ENCODE data around the gene SCG2. TPM values are rescaled to one million over a fixed set of nuclear protein-coding genes. Genes with fewer than 3 reads are reported as not detected.

SCG2 gene
- total and polyA plus RNA-seq, 7 experiments from 2014 or later: 0.12 TPM; not detected in 6

DNA sequence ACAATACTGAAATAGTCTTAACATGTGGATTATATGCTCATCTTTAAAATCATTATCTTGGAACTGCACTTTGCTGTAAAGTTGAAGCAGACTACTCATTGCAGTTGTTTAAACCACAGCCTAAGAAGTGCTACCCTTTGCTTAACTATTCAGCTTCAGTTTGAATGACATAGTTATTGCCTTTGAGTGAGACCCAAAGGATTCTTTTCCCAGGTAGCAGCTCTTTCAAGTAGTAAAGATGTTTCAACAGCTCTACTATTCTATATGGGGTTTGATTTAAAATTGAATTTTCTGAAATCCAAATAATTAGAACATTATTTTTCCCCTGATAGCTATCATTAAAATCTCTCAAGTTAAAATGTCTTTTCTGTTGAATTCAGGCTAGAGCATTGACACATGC lies 1.1 kb downstream of the SCG2 start:
- ChIA-PET POLR2A (no interaction called here), CTCF (no interaction called here)
- Histone ChIP-seq H3K27ac (ENCODE audit: low read depth, low read length) (no peak overlapping the region), H3K36me3 (ENCODE audit: control insufficient read depth in 2 of 3, insufficient read depth in 3 of 3, low read length in 3 of 3) (no peaks in the 10 kb centered on the region), H3K27me3 (ENCODE audit: control insufficient read depth in 2 of 2, insufficient read depth in 2 of 2, low read length in 2 of 2) (peaks cover 0 to 5% of the 10 kb centered on the region in 2 donors), H3K4me3 (ENCODE audit: low read length) (no peak overlapping the region), H3K9me3 (ENCODE audit: control insufficient read depth in 2 of 3, low read length in 3 of 3) (no peaks in the 10 kb centered on the region), H3K4me1 (ENCODE audit: control insufficient read depth in 2 of 2, insufficient read depth in 2 of 2, low read length in 2 of 2) (no peaks in the 10 kb centered on the region)
- Mint-ChIP-seq H3K27me3 (peaks cover 6 to 21% (median 19%) of the 10 kb centered on the region in 5 donors), H3K36me3 (peaks cover 0 to 5% (median 0%) of the 10 kb centered on the region in 5 donors), H3K4me3 (no peak overlapping the region), H3K27ac (no peak overlapping the region), H3K9me3 (peaks cover 0 to 5% (median 0%) of the 10 kb centered on the region in 11 donors), H3K4me1 (peaks cover 0 to 6% (median 0%) of the 10 kb centered on the region in 7 donors)
- DNase-seq (no peak), ATAC-seq (no peak)
- intact Hi-C loops (cut with micrococcal nuclease): no loop called here

DNA sequence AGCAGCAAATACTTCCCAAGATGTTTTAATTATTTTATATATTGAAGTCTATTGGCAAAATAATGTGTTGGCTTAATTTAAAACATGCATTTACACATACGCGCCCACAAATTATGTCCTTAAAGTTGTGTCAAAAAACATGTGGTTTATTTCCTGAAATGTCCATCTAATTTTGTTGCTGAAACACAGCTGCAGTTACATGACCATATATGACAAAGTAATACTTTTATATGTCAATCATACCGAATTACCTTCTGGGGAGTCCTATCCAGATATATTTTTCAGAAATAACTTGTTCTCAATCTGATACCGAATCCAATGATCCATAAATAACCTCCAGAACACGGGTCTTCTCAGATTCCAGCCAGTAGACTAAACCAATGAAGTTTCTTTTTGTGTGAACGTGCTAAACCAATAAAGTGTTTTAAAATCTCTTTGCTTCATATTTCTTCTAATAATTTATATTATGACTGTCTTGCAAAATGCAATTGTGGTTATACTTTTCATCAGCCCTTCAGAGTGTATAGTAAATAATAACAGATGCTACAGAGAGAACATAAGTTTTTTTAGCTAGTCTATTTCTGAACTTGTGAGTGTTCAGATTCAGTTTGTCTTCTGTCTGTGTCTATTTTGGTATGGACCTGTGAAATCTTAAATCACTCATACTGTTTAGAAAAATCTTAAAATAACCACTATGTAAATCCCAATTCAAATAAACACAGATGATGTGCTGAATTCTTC lies 2.4 kb downstream of the SCG2 start:
- no peaks in the 10 kb centered on the region for H3K36me3 ChIP-seq (ENCODE audit: control insufficient read depth in 2 of 3, insufficient read depth in 3 of 3, low read length in 3 of 3)
- no peak overlapping the region for H3K27ac Mint-ChIP-seq

DNA sequence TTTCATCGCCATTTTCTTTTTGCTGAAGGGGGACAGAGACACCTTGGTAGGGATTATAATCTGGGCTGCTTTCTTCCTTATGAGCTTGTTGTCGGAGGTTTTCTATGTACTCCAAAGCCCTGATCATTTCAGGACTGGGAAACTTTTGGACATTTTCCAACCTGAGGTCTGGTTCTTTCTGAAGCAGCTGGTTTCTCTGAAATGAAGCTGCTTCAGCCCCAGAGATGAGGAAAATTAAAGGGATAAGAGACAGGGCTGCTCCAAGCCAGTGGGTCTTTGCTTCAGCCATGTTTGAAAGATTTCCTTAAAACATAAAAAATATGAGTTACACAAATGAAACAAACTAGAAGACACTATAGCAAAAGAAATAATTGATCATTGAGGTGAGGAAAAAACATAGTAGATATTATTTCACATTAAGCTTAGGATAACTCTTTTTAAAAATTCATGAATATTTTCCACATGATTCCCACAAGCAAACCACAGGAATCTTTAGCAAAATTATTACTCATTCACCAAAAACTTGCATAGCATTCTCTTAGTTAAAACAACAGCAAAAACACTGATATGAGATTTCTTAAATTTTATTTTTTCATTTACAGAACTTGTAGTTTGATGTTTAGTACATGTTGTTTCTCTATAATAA lies 3.0 kb downstream of the SCG2 start:
- H3K4me3 ChIP-seq (ENCODE audit: low read length): no peak overlapping the region
- peaks cover 0 to 14% (median 7%) of the 10 kb centered on the region in 5 donors for H3K27me3 Mint-ChIP-seq
- CTCF ChIA-PET: no interaction called here
- peaks cover 0 to 5% (median 0%) of the 10 kb centered on the region in 11 donors for H3K9me3 Mint-ChIP-seq
- peaks cover 0 to 5% of the 10 kb centered on the region in 2 donors for H3K27me3 ChIP-seq (ENCODE audit: control insufficient read depth in 2 of 2, insufficient read depth in 2 of 2, low read length in 2 of 2)
- peaks cover 0 to 6% (median 0%) of the 10 kb centered on the region in 7 donors for H3K4me1 Mint-ChIP-seq
- H3K27ac Mint-ChIP-seq: no peak overlapping the region
- peaks cover 0 to 5% (median 0%) of the 10 kb centered on the region in 5 donors for H3K36me3 Mint-ChIP-seq
- intact Hi-C loops (cut with micrococcal nuclease): no loop called here
- ATAC-seq: no peak
- DNase-seq: no peak
- H3K27ac ChIP-seq (ENCODE audit: low read depth, low read length): no peak overlapping the region
- POLR2A ChIA-PET: no interaction called here
- H3K9me3 ChIP-seq (ENCODE audit: control insufficient read depth in 2 of 3, low read length in 3 of 3): no peaks in the 10 kb centered on the region
- no peaks in the 10 kb centered on the region for H3K4me1 ChIP-seq (ENCODE audit: control insufficient read depth in 2 of 2, insufficient read depth in 2 of 2, low read length in 2 of 2)
- no peaks in the 10 kb centered on the region for H3K36me3 ChIP-seq (ENCODE audit: control insufficient read depth in 2 of 3, insufficient read depth in 3 of 3, low read length in 3 of 3)
- H3K4me3 Mint-ChIP-seq: no peak overlapping the region

More for the DNA sequence above, 2.4 kb downstream of the SCG2 start:
- intact Hi-C loops (cut with micrococcal nuclease): no loop called here
- Mint-ChIP-seq H3K4me1 (peaks cover 0 to 6% (median 0%) of the 10 kb centered on the region in 7 donors), H3K4me3 (no peak overlapping the region), H3K9me3 (peaks cover 0 to 5% (median 0%) of the 10 kb centered on the region in 11 donors), H3K27me3 (peaks cover 0 to 15% (median 12%) of the 10 kb centered on the region in 5 donors), H3K36me3 (peaks cover 0 to 5% (median 0%) of the 10 kb centered on the region in 5 donors)
- H3K27ac ChIP-seq (ENCODE audit: low read depth, low read length): no peak overlapping the region
- H3K4me1 ChIP-seq (ENCODE audit: control insufficient read depth in 2 of 2, insufficient read depth in 2 of 2, low read length in 2 of 2): no peaks in the 10 kb centered on the region
- CTCF ChIA-PET: no interaction called here
- no peak for ATAC-seq
- H3K9me3 ChIP-seq (ENCODE audit: control insufficient read depth in 2 of 3, low read length in 3 of 3): no peaks in the 10 kb centered on the region
- no peak overlapping the region for H3K4me3 ChIP-seq (ENCODE audit: low read length)
- POLR2A ChIA-PET: no interaction called here
- DNase-seq: no peak
- H3K27me3 ChIP-seq (ENCODE audit: control insufficient read depth in 2 of 2, insufficient read depth in 2 of 2, low read length in 2 of 2): peaks cover 0 to 5% of the 10 kb centered on the region in 2 donors

DNA sequence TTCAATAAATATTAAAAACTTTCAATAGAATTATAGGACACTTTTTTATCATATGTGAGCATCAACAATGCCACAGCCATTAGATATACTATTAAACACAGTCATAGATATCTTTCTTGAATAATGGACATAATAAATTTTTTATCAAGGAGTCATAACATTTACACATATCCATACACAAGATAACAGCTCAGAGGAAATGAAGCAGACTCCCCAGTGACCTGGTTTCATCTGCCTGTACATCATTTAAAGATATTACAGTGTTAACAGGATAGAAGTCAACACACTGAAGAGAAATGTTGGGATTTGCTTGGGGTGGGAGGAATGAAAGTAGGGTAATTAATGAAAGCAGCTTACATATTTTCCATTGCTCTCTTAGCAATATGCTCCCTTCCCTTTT lies 5.1 kb downstream of the SCG2 start:
- Mint-ChIP-seq H3K27ac (no peak overlapping the region), H3K9me3 (peaks cover 0 to 6% (median 3%) of the 10 kb centered on the region in 11 donors), H3K4me1 (peaks cover 0 to 5% (median 0%) of the 10 kb centered on the region in 7 donors), H3K4me3 (no peak overlapping the region), H3K27me3 (peaks cover 3 to 14% (median 7%) of the 10 kb centered on the region in 5 donors), H3K36me3 (peaks cover 0 to 5% (median 0%) of the 10 kb centered on the region in 5 donors)
- H3K4me1 ChIP-seq (ENCODE audit: control insufficient read depth in 2 of 2, insufficient read depth in 2 of 2, low read length in 2 of 2): no peaks in the 10 kb centered on the region
- DNase-seq (no peak), ATAC-seq (no peak)
- H3K27ac ChIP-seq (ENCODE audit: low read depth, low read length): no peak overlapping the region
- intact Hi-C loops (cut with micrococcal nuclease): no loop called here
- POLR2A ChIA-PET: no interaction called here
- no peak overlapping the region for H3K4me3 ChIP-seq (ENCODE audit: low read length)
- no peaks in the 10 kb centered on the region for H3K36me3 ChIP-seq (ENCODE audit: control insufficient read depth in 2 of 3, insufficient read depth in 3 of 3, low read length in 3 of 3)
- H3K27me3 ChIP-seq (ENCODE audit: control insufficient read depth in 2 of 2, insufficient read depth in 2 of 2, low read length in 2 of 2): peaks cover 0 to 5% of the 10 kb centered on the region in 2 donors
- CTCF ChIA-PET: no interaction called here
- H3K9me3 ChIP-seq (ENCODE audit: control insufficient read depth in 2 of 3, low read length in 3 of 3): no peaks in the 10 kb centered on the region

DNA sequence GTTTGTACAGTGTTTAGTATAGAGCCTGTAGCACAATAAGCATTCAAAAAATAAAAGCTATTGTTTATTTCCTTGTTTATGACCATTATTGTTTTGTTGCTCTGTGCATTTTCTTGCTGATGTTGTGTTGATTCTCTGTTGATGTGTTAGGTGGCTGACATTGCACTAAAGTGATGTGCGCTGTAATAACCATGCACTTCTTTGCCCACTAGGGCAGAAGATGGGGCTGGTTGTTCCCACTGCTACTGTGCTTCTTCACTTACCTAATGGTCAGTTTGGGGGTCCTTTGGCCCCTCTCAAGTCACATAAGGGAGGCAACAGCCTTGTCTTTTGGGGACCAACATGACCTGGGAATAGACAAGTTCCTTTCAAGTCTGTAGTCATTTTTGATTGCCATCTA lies 6.0 kb downstream of the SCG2 start:
- Mint-ChIP-seq H3K9me3 (peaks cover 0 to 6% (median 3%) of the 10 kb centered on the region in 11 donors), H3K27ac (no peak overlapping the region), H3K4me1 (peaks cover 0 to under 1% (median 0%) of the 10 kb centered on the region in 7 donors), H3K4me3 (no peak overlapping the region), H3K27me3 (peaks cover 3 to 12% (median 7%) of the 10 kb centered on the region in 5 donors), H3K36me3 (peaks cover 0 to 5% (median 0%) of the 10 kb centered on the region in 5 donors)
- no peak for DNase-seq
- H3K36me3 ChIP-seq (ENCODE audit: control insufficient read depth in 2 of 3, insufficient read depth in 3 of 3, low read length in 3 of 3): no peaks in the 10 kb centered on the region
- H3K9me3 ChIP-seq (ENCODE audit: control insufficient read depth in 2 of 3, low read length in 3 of 3): no peaks in the 10 kb centered on the region
- no peak overlapping the region for H3K4me3 ChIP-seq (ENCODE audit: low read length)
- no peak for ATAC-seq
- H3K27ac ChIP-seq (ENCODE audit: low read depth, low read length): no peak overlapping the region
- H3K27me3 ChIP-seq (ENCODE audit: control insufficient read depth in 2 of 2, insufficient read depth in 2 of 2, low read length in 2 of 2): no peaks in the 10 kb centered on the region
- CTCF ChIA-PET: no interaction called here
- H3K4me1 ChIP-seq (ENCODE audit: control insufficient read depth in 2 of 2, insufficient read depth in 2 of 2, low read length in 2 of 2): no peaks in the 10 kb centered on the region
- intact Hi-C loops (cut with micrococcal nuclease): no loop called here
- POLR2A ChIA-PET: no interaction called here

DNA sequence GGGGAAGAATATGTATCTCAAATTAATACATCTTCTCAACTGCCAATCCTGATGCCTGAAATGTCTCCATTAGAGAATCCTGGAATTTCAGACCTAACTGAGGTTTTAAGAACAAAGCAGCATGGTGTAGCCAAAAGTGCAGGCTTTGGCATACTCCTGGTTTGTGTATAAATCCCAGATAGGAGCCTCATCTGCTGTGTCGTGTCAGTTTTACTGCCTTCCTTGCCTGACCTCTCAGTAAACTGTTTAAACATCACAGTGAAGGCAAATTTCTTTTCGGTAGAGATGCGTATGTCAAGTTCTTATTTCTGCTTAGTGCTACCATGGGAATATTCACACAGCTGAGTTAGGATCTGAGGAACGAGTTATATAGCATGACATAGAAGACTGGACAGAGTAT lies 7.3 kb downstream of the SCG2 start:
- peaks cover 0 to 8% (median 5%) of the 10 kb centered on the region in 5 donors for H3K27me3 Mint-ChIP-seq
- no peak for ATAC-seq
- ChIA-PET CTCF (no interaction called here), POLR2A (no interaction called here)
- Histone ChIP-seq H3K27ac (ENCODE audit: low read depth, low read length) (no peak overlapping the region), H3K27me3 (ENCODE audit: control insufficient read depth in 2 of 2, insufficient read depth in 2 of 2, low read length in 2 of 2) (no peaks in the 10 kb centered on the region), H3K9me3 (ENCODE audit: control insufficient read depth in 2 of 3, low read length in 3 of 3) (no peaks in the 10 kb centered on the region), H3K4me1 (ENCODE audit: control insufficient read depth in 2 of 2, insufficient read depth in 2 of 2, low read length in 2 of 2) (no peaks in the 10 kb centered on the region), H3K4me3 (ENCODE audit: low read length) (no peak overlapping the region), H3K36me3 (ENCODE audit: control insufficient read depth in 2 of 3, insufficient read depth in 3 of 3, low read length in 3 of 3) (no peaks in the 10 kb centered on the region)
- H3K4me1 Mint-ChIP-seq: no peaks in the 10 kb centered on the region
- DNase-seq: no peak
- H3K27ac Mint-ChIP-seq: no peak overlapping the region
- intact Hi-C loops (cut with micrococcal nuclease): no loop called here
- H3K36me3 Mint-ChIP-seq: peaks cover 0 to 5% (median 0%) of the 10 kb centered on the region in 5 donors
- peaks cover 0 to 6% (median 3%) of the 10 kb centered on the region in 11 donors for H3K9me3 Mint-ChIP-seq
- no peak overlapping the region for H3K4me3 Mint-ChIP-seq

Data from naive thymus-derived CD4-positive, alpha-beta T cell (primary cell).